DMS153 (cell line): Measurements from ENCODE around the gene B3GALT6.

Source experiments
- DNase-seq: peaks from one replicate; lab custom pipeline; 2025; lab: John Stamatoyannopoulos, UW

B3GALT6 gene

GRCh38 chr1:1216770-1217620 lies 15.0 kb upstream of the B3GALT6 start:
- DNase-seq, result no peak

GRCh38 chr1:1217621-1218523 lies 14.2 kb upstream of the B3GALT6 start:
- DNase-seq, result no peak

- DNase-seq, result no peak
Observed at GRCh38 chr1:1218524-1219200, 13.4 kb upstream of the B3GALT6 start.

- DNase-seq, result no peak
Observed at GRCh38 chr1:1219341-1219740, 12.7 kb upstream of the B3GALT6 start.

- no peak for DNase-seq
Observed at GRCh38 chr1:1220197-1220596, 11.8 kb upstream of the B3GALT6 start.

GRCh38 chr1:1221887-1222574 lies 10.0 kb upstream of the B3GALT6 start:
- DNase-seq, result no peak

- DNase-seq, result no peak
Observed at GRCh38 chr1:1222575-1223225, 9.3 kb upstream of the B3GALT6 start.

GRCh38 chr1:1223321-1223720 lies 8.7 kb upstream of the B3GALT6 start:
- DNase-seq, result no peak

- DNase-seq, result no peak
Observed at GRCh38 chr1:1223891-1224290, 8.1 kb upstream of the B3GALT6 start.

GRCh38 chr1:1225238-1225845 lies 6.7 kb upstream of the B3GALT6 start:
- DNase-seq, result no peak

- no peak for DNase-seq
Observed at GRCh38 chr1:1225913-1226312, 6.1 kb upstream of the B3GALT6 start.

- DNase-seq, result no peak
Observed at GRCh38 chr1:1226566-1227362, 5.3 kb upstream of the B3GALT6 start.

GRCh38 chr1:1227386-1227785 lies 4.7 kb upstream of the B3GALT6 start:
- DNase-seq, result no peak

- no peak for DNase-seq
Observed at GRCh38 chr1:1228187-1228586, 3.9 kb upstream of the B3GALT6 start.

- no peak for DNase-seq
Observed at GRCh38 chr1:1228596-1229321, 3.3 kb upstream of the B3GALT6 start.

GRCh38 chr1:1229770-1230169 lies 2.3 kb upstream of the B3GALT6 start:
- DNase-seq, result no peak

- no peak for DNase-seq
Observed at GRCh38 chr1:1230656-1231399, 1.2 kb upstream of the B3GALT6 start.

- peak; percentile 98 for DNase-seq
Observed at GRCh38 chr1:1231400-1232207, 433 bp upstream of the B3GALT6 start, which contains the start of gene SDF4. Gene SDF4, minus strand, starts transcription at chr1:1232001. Its CDS starts 3,229 bp downstream, at chr1:1228772.
